Metanephros (tissue), 2 donors: ENCODE results near the gene ZC3H6. TPM values are rescaled to one million over a fixed set of nuclear protein-coding genes. Genes with fewer than 3 reads are reported as not detected.

Source experiments
- small RNA-seq: library from RNA; depleted of rRNA; stranded (forward); fragments of <200 nt; gene quantifications from one replicate; pipeline ENCODE3, GENCODE V24; 2014; ENCODE audit warnings: low replicate concordance
- total RNA-seq: library from RNA; depleted of rRNA; stranded (reverse); fragments of >200 nt; gene quantifications from one replicate; pipeline ENCODE4 v1.2.3, GENCODE V29; 2014

ZC3H6 gene
- total RNA-seq: 12.8 TPM

GRCh38 chr2:112275311-112275886 is at the start of gene ZC3H6:
TSS of gene ZC3H6 (plus strand) at chr2:112275597. CDS start at chr2:112275995, 398 bp downstream.

GRCh38 chr2:112254466-112255240 is 20.7 kb upstream of the ZC3H6 start, which contains the start of gene ZC3H8:
TSS of gene ZC3H8 (minus strand) at chr2:112255042. CDS start at chr2:112254981, 61 bp downstream.

Small RNAs within 50 kb of the gene (small RNA-seq; reads per million reads assigned to genes)
- not detected for gene AC115115.1

Other genes with a start within 250 kb of the ZC3H6 start
- gene TMEM87B, start 220.3 kb upstream of the ZC3H6 start, total RNA-seq: 15.0 TPM
- 12.6 TPM for gene FBLN7, start 137.2 kb upstream of the ZC3H6 start, total RNA-seq
- gene ZC3H8, start 20.6 kb upstream of the ZC3H6 start, total RNA-seq: 15.4 TPM
- gene RGPD8, start 158.0 kb downstream of the ZC3H6 start, total RNA-seq: 20.2 TPM
- 21.4 TPM for gene TTL, start 206.6 kb downstream of the ZC3H6 start, total RNA-seq